ENCODE measurements around the gene TGFB2. TPM values are rescaled to one million over a fixed set of nuclear protein-coding genes. Genes with fewer than 3 reads are reported as not detected.

The TGFB2 gene
- total and polyA plus RNA-seq, 2 experiments from 2014 or later = 0.31 to 1.4 TPM

DNA sequence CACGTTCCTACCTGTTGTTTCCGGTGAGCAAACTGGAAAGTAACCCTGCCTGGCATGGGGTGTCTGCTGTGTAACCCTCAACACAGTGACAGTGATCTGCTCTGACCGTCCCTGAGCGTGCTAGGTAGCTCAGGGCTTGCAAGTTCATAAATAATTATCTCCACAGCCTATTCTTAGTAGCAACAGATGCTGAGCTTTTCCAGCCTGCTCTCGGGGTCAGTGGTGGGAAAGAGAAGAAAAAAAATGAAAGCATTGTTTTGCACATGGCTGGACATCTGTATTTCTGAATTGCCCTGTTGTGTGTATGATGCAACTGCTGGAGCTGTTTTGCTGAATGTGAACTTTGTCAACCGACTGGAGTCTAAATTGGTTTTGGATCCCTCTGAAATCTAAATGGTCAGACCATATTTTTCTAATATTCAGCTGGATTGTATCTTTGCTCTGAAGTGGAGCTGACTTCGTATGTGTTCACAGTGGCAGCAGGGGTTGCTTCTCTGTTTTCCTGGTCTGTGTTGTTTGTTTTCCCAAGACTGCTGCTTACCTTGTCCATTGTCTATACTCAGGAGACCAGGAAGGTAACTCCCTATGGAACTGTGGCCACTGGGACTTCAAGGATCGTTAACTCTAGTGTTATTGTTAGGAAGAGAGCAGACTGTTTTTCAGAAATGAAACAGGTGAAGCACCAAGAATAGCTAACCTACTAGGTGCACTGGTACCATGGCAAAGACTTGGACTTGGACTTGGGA lies 27.0 kb downstream of the TGFB2 start (continued):
- TF ChIP-seq, protein P1, sequence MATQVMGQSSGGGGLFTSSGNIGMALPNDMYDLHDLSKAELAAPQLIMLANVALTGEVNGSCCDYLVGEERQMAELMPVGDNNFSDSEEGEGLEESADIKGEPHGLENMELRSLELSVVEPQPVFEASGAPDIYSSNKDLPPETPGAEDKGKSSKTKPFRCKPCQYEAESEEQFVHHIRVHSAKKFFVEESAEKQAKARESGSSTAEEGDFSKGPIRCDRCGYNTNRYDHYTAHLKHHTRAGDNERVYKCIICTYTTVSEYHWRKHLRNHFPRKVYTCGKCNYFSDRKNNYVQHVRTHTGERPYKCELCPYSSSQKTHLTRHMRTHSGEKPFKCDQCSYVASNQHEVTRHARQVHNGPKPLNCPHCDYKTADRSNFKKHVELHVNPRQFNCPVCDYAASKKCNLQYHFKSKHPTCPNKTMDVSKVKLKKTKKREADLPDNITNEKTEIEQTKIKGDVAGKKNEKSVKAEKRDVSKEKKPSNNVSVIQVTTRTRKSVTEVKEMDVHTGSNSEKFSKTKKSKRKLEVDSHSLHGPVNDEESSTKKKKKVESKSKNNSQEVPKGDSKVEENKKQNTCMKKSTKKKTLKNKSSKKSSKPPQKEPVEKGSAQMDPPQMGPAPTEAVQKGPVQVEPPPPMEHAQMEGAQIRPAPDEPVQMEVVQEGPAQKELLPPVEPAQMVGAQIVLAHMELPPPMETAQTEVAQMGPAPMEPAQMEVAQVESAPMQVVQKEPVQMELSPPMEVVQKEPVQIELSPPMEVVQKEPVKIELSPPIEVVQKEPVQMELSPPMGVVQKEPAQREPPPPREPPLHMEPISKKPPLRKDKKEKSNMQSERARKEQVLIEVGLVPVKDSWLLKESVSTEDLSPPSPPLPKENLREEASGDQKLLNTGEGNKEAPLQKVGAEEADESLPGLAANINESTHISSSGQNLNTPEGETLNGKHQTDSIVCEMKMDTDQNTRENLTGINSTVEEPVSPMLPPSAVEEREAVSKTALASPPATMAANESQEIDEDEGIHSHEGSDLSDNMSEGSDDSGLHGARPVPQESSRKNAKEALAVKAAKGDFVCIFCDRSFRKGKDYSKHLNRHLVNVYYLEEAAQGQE (IDR thresholded peaks at IDR 0.05; ENCODE audit: unreplicated experiment) = no peak
- no peak for TF ChIP-seq NANOG (IDR thresholded peaks at IDR 0.05; ENCODE audit: borderline replicate concordance)
- TF ChIP-seq STAT1 (IDR thresholded peaks at IDR 0.05; ENCODE audit: unreplicated experiment) = no peak
- TF ChIP-seq CREB1 (CRISPR knock-in tag; IDR thresholded peaks at IDR 0.05; ENCODE audit: low read depth) = no peak
- TF ChIP-seq POLR2AphosphoS5 (IDR thresholded peaks at IDR 0.05; ENCODE audit: low read depth) = no peak

DNA sequence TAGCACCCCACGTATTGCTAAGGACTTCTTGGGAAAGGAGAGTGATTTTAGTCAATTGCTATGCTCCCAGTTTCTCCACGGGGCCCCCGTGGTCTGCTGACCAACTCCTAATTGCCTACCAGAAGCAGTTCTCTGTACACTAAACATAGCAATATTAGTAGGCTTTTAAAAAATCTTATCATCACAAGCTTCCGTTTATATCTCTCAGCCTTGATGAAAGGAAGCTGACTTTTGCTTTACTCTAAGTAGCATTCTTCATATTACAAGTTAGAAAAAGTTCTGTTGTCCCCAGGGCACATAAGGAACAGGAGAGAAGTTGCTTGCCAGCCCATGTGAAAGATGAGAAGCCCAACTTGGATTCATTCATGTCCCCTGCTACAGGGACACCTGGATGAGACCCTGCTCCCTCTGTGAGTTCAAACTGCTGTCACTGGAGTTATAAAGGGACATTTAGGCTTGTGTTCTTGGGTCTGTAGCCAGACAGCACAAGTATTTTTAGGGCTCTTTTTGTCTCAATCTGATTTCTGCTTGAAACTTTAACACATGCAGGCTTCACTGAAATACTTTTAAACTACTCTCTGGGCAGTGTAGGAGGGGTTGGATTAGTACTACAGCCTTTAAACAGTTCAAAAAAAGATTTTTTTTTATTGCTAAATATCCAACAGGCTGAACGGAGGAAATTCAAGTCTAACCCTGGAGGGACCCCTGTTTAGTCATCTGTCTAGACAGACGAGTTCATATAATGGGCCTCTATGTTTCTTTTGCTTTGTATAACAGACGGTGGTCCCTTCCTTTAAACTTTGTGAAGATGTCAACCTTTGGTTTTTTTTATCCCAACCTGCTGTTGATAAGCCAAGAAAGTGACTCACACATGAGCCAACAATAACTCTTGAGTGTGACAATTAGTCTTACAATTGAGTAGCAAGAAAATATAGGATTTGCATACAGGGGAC lies 29.5 kb downstream of the TGFB2 start:
- no peak overlapping the region for H3K27ac ChIP-seq (ENCODE audit: low read depth)
- Mint-ChIP-seq H3K36me3 (ENCODE audit: low read depth) (no peaks in the 10 kb centered on the region), H3K27ac (no peak overlapping the region), H3K4me3 (no peak overlapping the region), H3K4me1 (no peaks in the 10 kb centered on the region), H3K27me3 (ENCODE audit: insufficient read depth, low read depth, poor library complexity) (peaks cover 9% of the 10 kb centered on the region), H3K9me3 (no peaks in the 10 kb centered on the region; the same call in 2 of the 3 replicates)
- no peak overlapping the region for H2AFZ ChIP-seq
- no peaks in the 10 kb centered on the region for H4K20me1 ChIP-seq (replicated peaks; ENCODE audit: insufficient read depth)
- H3K79me2 ChIP-seq (replicated peaks; ENCODE audit: insufficient read depth) = no peaks in the 10 kb centered on the region
- H3F3A ChIP-seq (replicated peaks; ENCODE audit: low read depth) = no peaks in the 10 kb centered on the region
- no peak for DNase-seq (ENCODE audit: low spot score)
- ATAC-seq = no peak
- no peaks in the 10 kb centered on the region for H3K4me1 ChIP-seq (ENCODE audit: insufficient read depth)
- no peaks in the 10 kb centered on the region for H3K27me3 ChIP-seq (ENCODE audit: insufficient read depth)
- H3K4me3 ChIP-seq = no peak overlapping the region
- no peak overlapping the region for H3K4me2 ChIP-seq
- no peaks in the 10 kb centered on the region for H3K9me2 ChIP-seq (ENCODE audit: insufficient read depth)
- no peaks in the 10 kb centered on the region for H3K36me3 ChIP-seq (ENCODE audit: insufficient read depth)
- no peak for TF ChIP-seq JUNB (IDR thresholded peaks at IDR 0.05; ENCODE audit: unreplicated experiment)
- no peak for TF ChIP-seq STAT1 (IDR thresholded peaks at IDR 0.05; ENCODE audit: unreplicated experiment)
- TF ChIP-seq, protein P1 (IDR thresholded peaks at IDR 0.05; ENCODE audit: unreplicated experiment) = no peak
- TF ChIP-seq, protein P2, sequence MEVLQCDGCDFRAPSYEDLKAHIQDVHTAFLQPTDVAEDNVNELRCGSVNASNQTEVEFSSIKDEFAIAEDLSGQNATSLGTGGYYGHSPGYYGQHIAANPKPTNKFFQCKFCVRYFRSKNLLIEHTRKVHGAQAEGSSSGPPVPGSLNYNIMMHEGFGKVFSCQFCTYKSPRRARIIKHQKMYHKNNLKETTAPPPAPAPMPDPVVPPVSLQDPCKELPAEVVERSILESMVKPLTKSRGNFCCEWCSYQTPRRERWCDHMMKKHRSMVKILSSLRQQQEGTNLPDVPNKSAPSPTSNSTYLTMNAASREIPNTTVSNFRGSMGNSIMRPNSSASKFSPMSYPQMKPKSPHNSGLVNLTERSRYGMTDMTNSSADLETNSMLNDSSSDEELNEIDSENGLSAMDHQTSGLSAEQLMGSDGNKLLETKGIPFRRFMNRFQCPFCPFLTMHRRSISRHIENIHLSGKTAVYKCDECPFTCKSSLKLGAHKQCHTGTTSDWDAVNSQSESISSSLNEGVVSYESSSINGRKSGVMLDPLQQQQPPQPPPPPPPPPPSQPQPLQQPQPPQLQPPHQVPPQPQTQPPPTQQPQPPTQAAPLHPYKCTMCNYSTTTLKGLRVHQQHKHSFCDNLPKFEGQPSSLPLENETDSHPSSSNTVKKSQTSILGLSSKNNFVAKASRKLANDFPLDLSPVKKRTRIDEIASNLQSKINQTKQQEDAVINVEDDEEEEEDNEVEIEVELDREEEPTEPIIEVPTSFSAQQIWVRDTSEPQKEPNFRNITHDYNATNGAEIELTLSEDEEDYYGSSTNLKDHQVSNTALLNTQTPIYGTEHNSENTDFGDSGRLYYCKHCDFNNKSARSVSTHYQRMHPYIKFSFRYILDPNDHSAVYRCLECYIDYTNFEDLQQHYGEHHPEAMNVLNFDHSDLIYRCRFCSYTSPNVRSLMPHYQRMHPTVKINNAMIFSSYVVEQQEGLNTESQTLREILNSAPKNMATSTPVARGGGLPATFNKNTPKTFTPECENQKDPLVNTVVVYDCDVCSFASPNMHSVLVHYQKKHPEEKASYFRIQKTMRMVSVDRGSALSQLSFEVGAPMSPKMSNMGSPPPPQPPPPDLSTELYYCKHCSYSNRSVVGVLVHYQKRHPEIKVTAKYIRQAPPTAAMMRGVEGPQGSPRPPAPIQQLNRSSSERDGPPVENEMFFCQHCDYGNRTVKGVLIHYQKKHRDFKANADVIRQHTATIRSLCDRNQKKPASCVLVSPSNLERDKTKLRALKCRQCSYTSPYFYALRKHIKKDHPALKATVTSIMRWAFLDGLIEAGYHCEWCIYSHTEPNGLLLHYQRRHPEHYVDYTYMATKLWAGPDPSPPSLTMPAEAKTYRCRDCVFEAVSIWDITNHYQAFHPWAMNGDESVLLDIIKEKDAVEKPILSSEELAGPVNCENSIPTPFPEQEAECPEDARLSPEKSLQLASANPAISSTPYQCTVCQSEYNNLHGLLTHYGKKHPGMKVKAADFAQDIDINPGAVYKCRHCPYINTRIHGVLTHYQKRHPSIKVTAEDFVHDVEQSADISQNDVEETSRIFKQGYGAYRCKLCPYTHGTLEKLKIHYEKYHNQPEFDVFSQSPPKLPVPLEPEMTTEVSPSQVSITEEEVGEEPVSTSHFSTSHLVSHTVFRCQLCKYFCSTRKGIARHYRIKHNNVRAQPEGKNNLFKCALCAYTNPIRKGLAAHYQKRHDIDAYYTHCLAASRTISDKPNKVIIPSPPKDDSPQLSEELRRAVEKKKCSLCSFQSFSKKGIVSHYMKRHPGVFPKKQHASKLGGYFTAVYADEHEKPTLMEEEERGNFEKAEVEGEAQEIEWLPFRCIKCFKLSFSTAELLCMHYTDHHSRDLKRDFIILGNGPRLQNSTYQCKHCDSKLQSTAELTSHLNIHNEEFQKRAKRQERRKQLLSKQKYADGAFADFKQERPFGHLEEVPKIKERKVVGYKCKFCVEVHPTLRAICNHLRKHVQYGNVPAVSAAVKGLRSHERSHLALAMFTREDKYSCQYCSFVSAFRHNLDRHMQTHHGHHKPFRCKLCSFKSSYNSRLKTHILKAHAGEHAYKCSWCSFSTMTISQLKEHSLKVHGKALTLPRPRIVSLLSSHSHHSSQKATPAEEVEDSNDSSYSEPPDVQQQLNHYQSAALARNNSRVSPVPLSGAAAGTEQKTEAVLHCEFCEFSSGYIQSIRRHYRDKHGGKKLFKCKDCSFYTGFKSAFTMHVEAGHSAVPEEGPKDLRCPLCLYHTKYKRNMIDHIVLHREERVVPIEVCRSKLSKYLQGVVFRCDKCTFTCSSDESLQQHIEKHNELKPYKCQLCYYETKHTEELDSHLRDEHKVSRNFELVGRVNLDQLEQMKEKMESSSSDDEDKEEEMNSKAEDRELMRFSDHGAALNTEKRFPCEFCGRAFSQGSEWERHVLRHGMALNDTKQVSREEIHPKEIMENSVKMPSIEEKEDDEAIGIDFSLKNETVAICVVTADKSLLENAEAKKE (CRISPR knock-in tag; IDR thresholded peaks at IDR 0.05) = no peak
- no peak for TF ChIP-seq CREB1 (CRISPR knock-in tag; IDR thresholded peaks at IDR 0.05; ENCODE audit: low read depth)
- TF ChIP-seq ZNF331 (CRISPR knock-in tag; IDR thresholded peaks at IDR 0.05; ENCODE audit: low read depth) = no peak
- TF ChIP-seq POLR2AphosphoS5 (IDR thresholded peaks at IDR 0.05; ENCODE audit: low read depth) = no peak

Measured in GM23338 (cell line).